HEK293 (cell line): ENCODE measurements around the gene PEX10.

ENCODE experiments used
- CTCF ChIA-PET: fragments of 350-600 bp; formaldehyde crosslinking; extraction: SDS; loops from one replicate; lab custom pipeline; 2021; ENCODE audit warnings: antibody characterized with exemption; lab: Yijun Ruan, JAX
- POLR2A ChIA-PET: fragments of 300-600 bp; formaldehyde crosslinking; extraction: SDS; loops from one replicate; lab custom pipeline; 2020; ENCODE audit warnings: antibody characterized with exemption, inconsistent platforms; lab: Yijun Ruan, JAX
- H3K27ac ChIP-seq: fragments of 200-500 bp; sonication (Bioruptor generic); 2 replicates; pipeline ENCODE4 v1.5.1; 2014; ENCODE audit warnings: low read depth, low read length, control low read depth, inconsistent platforms; ENCODE audit errors: extremely low read depth
- H3K36me3 ChIP-seq, 2 experiments: fragments of 200-500 bp in 1 of 2; sonication (Bioruptor generic) in 1 of 2; 1 replicate in 1 of 2; 2 replicates in 1 of 2; pipeline ENCODE4 v1.5.1; 2014 to 2017; ENCODE audit warnings: inconsistent platforms in 2 of 2, low read length in 2 of 2; ENCODE audit not compliant: control insufficient read depth in 2 of 2, insufficient read depth in 1 of 2
- H3K4me1 ChIP-seq: fragments of 200-500 bp; sonication (Bioruptor generic); 2 replicates; pipeline ENCODE4 v1.5.1; 2014; ENCODE audit warnings: mild to moderate bottlenecking, low read length, inconsistent platforms; ENCODE audit not compliant: control insufficient read depth, insufficient read depth
- H3K4me3 ChIP-seq: 2 replicates; pipeline ENCODE4 v1.5.1; 2011; ENCODE audit warnings: low read depth, mild to moderate bottlenecking, control low read depth, low read length, moderate library complexity
- H3K9me3 ChIP-seq: fragments of 200-500 bp; sonication (Bioruptor generic); 2 replicates; pipeline ENCODE4 v1.5.1; 2014; ENCODE audit warnings: low read depth, low read length, inconsistent platforms; ENCODE audit not compliant: control insufficient read depth, insufficient read depth
- ATF2 ChIP-seq: fragments of 450-650 bp; formaldehyde crosslinking; IDR thresholded peaks from 2 replicates; pipeline ENCODE4 v1.5.1; 2016; ENCODE audit warnings: missing biosample characterization, missing genetic modification characterization, low read depth
- BCL11B ChIP-seq: fragments of 450-650 bp; formaldehyde crosslinking; IDR thresholded peaks from 2 replicates; pipeline ENCODE4 v1.5.1; 2016; ENCODE audit warnings: low read depth, missing biosample characterization, missing genetic modification characterization
- KLF8 ChIP-seq: fragments of 450-650 bp; formaldehyde crosslinking; IDR thresholded peaks from 2 replicates; pipeline ENCODE4 v1.5.1; 2016; ENCODE audit warnings: missing biosample characterization, missing genetic modification characterization
- KLF9 ChIP-seq: fragments of 450-650 bp; formaldehyde crosslinking; IDR thresholded peaks from 2 replicates; pipeline ENCODE4 v1.5.1; 2016; ENCODE audit warnings: missing biosample characterization, missing genetic modification characterization, low read depth
- RBAK ChIP-seq: fragments of 450-650 bp; formaldehyde crosslinking; IDR thresholded peaks from 2 replicates; pipeline ENCODE4 v1.5.1; 2016; ENCODE audit warnings: missing biosample characterization, missing genetic modification characterization
- SCRT2 ChIP-seq: fragments of 450-650 bp; formaldehyde crosslinking; IDR thresholded peaks from 2 replicates; pipeline ENCODE4 v1.5.1; 2016; ENCODE audit warnings: missing biosample characterization, missing genetic modification characterization
- TCF7L2 ChIP-seq: IDR thresholded peaks from 2 replicates; pipeline ENCODE4 v1.6.1; 2011; ENCODE audit warnings: low read depth, mild to moderate bottlenecking, inconsistent platforms, low read length, moderate library complexity, borderline replicate concordance
- YY2 ChIP-seq: fragments of 450-650 bp; formaldehyde crosslinking; IDR thresholded peaks from 2 replicates; pipeline ENCODE4 v1.5.1; 2016; ENCODE audit warnings: missing biosample characterization, missing genetic modification characterization
- ZBTB20 ChIP-seq: fragments of 450-650 bp; formaldehyde crosslinking; IDR thresholded peaks from 2 replicates; pipeline ENCODE4 v1.5.1; 2016; ENCODE audit warnings: missing biosample characterization, missing genetic modification characterization
- ZNF146 ChIP-seq: fragments of 450-650 bp; formaldehyde crosslinking; IDR thresholded peaks from 2 replicates; pipeline ENCODE4 v1.5.1; 2016; ENCODE audit warnings: missing biosample characterization, missing genetic modification characterization
- ZNF174 ChIP-seq: fragments of 450-650 bp; formaldehyde crosslinking; IDR thresholded peaks from 2 replicates; pipeline ENCODE4 v1.5.0; 2017; ENCODE audit warnings: missing biosample characterization, mild to moderate bottlenecking, missing genetic modification characterization
- ZNF23 ChIP-seq: fragments of 450-650 bp; formaldehyde crosslinking; IDR thresholded peaks from 2 replicates; pipeline ENCODE4 v1.5.1; 2016; ENCODE audit warnings: missing biosample characterization, missing genetic modification characterization, borderline replicate concordance
- ZNF311 ChIP-seq: fragments of 450-650 bp; formaldehyde crosslinking; IDR thresholded peaks from 2 replicates; pipeline ENCODE4 v1.5.1; 2017; ENCODE audit warnings: missing biosample characterization, missing genetic modification characterization, borderline replicate concordance
- ZNF398 ChIP-seq: fragments of 450-650 bp; formaldehyde crosslinking; IDR thresholded peaks from 2 replicates; pipeline ENCODE4 v1.5.1; 2017; ENCODE audit warnings: missing biosample characterization, missing genetic modification characterization
- ZNF600 ChIP-seq: fragments of 450-650 bp; formaldehyde crosslinking; IDR thresholded peaks from 2 replicates; pipeline ENCODE4 v1.5.1; 2016; ENCODE audit warnings: missing biosample characterization, missing genetic modification characterization
- TF ChIP-seq, protein P1 (sequence below): fragments of 450-650 bp; formaldehyde crosslinking; IDR thresholded peaks from 2 replicates; pipeline ENCODE4 v1.5.1; 2016; ENCODE audit warnings: missing biosample characterization, missing genetic modification characterization
- TF ChIP-seq, protein P2 (sequence below): fragments of 450-650 bp; formaldehyde crosslinking; IDR thresholded peaks from 2 replicates; pipeline ENCODE4 v1.5.1; 2016; ENCODE audit warnings: missing biosample characterization, missing genetic modification characterization
- TF ChIP-seq, protein P3 (sequence below): fragments of 450-650 bp; formaldehyde crosslinking; IDR thresholded peaks from 2 replicates; pipeline ENCODE4 v1.5.1; 2016; ENCODE audit warnings: missing biosample characterization, missing genetic modification characterization
- TF ChIP-seq, protein P4 (sequence below): fragments of 450-650 bp; formaldehyde crosslinking; IDR thresholded peaks from 2 replicates; pipeline ENCODE4 v1.5.1; 2016; ENCODE audit warnings: missing biosample characterization, missing genetic modification characterization, borderline replicate concordance
- TF ChIP-seq, protein P5 (sequence below): fragments of 450-650 bp; formaldehyde crosslinking; IDR thresholded peaks from 2 replicates; pipeline ENCODE4 v1.5.1; 2016; ENCODE audit warnings: missing biosample characterization, missing genetic modification characterization

Gene PEX10

DNA sequence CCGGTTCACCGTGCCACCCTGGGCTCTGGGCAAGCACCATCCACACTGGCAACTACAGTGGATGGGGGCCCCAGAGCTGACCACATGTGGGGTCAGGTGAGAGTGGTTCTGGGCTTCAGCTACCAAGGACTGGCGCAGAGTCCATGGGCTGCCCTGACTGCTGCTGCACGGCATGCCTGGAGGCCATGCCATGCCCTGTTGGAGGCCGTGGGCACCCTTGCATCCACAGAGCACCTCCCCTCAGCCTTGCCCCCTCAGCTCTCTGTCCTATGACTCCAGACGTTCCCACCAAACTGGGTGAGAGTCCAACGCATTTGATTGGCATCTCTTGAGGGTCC, 36.5 kb downstream of the PEX10 start:
- Histone ChIP-seq H3K36me3 (peaks cover 0 to 6% of the 10 kb centered on the region in 2 experiments; a peak in 2 of 3 replicates), H3K4me1 (no peaks in the 10 kb centered on the region), H3K4me3 (no peak overlapping the region), H3K9me3 (no peaks in the 10 kb centered on the region), H3K27ac (no peak overlapping the region)
- ChIA-PET POLR2A (interaction anchor here (0.5 to 1.4 kb wide), 2 partner anchors 15 to 141 kb away, joined by 4 to 6 read pairs; partner anchors contain the start of genes MORN1 and RER1), CTCF (interaction anchor here (3.6 kb wide), 1 partner anchor 181 kb away, joined by 23 read pairs; the partner anchor contains the start of gene FAAP20)
- TF ChIP-seq, protein P1, sequence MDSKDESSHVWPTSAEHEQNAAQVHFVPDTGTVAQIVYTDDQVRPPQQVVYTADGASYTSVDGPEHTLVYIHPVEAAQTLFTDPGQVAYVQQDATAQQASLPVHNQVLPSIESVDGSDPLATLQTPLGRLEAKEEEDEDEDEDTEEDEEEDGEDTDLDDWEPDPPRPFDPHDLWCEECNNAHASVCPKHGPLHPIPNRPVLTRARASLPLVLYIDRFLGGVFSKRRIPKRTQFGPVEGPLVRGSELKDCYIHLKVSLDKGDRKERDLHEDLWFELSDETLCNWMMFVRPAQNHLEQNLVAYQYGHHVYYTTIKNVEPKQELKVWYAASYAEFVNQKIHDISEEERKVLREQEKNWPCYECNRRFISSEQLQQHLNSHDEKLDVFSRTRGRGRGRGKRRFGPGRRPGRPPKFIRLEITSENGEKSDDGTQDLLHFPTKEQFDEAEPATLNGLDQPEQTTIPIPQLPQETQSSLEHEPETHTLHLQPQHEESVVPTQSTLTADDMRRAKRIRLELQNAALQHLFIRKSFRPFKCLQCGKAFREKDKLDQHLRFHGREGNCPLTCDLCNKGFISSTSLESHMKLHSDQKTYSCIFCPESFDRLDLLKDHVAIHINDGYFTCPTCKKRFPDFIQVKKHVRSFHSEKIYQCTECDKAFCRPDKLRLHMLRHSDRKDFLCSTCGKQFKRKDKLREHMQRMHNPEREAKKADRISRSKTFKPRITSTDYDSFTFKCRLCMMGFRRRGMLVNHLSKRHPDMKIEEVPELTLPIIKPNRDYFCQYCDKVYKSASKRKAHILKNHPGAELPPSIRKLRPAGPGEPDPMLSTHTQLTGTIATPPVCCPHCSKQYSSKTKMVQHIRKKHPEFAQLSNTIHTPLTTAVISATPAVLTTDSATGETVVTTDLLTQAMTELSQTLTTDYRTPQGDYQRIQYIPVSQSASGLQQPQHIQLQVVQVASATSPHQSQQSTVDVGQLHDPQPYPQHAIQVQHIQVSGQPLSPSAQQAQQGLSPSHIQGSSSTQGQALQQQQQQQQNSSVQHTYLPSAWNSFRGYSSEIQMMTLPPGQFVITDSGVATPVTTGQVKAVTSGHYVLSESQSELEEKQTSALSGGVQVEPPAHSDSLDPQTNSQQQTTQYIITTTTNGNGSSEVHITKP = no peak
- no peak for TF ChIP-seq TCF7L2
- TF ChIP-seq, protein P2, sequence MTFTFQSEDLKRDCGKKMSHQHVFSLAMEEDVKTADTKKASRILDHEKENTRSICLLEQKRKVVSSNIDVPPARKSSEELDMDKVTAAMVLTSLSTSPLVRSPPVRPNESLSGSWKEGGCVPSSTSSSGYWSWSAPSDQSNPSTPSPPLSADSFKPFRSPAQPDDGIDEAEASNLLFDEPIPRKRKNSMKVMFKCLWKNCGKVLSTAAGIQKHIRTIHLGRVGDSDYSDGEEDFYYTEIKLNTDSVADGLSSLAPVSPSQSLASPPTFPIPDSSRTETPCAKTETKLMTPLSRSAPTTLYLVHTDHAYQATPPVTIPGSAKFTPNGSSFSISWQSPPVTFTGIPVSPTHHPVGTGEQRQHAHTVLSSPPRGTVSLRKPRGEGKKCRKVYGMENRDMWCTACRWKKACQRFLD (tag by site-specific recombination) = no peak
- no peak for TF ChIP-seq RBAK (tag by site-specific recombination)
- no peak for TF ChIP-seq YY2 (tag by site-specific recombination)
- TF ChIP-seq ZNF174 (tag by site-specific recombination) = no peak
- TF ChIP-seq, protein P3, sequence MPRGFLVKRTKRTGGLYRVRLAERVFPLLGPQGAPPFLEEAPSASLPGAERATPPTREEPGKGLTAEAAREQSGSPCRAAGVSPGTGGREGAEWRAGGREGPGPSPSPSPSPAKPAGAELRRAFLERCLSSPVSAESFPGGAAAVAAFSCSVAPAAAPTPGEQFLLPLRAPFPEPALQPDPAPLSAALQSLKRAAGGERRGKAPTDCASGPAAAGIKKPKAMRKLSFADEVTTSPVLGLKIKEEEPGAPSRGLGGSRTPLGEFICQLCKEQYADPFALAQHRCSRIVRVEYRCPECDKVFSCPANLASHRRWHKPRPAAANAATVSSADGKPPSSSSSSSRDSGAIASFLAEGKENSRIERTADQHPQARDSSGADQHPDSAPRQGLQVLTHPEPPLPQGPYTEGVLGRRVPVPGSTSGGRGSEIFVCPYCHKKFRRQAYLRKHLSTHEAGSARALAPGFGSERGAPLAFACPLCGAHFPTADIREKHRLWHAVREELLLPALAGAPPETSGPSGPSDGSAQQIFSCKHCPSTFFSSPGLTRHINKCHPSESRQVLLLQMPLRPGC (tag by site-specific recombination) = no peak
- TF ChIP-seq ZNF23 (tag by site-specific recombination) = no peak
- no peak for TF ChIP-seq KLF8 (tag by site-specific recombination)
- no peak for TF ChIP-seq ZNF311
- TF ChIP-seq ZNF398 (tag by site-specific recombination) = no peak
- TF ChIP-seq ZNF600 (tag by site-specific recombination) = no peak
- TF ChIP-seq BCL11B = no peak
- no peak for TF ChIP-seq KLF9 (tag by site-specific recombination)
- no peak for TF ChIP-seq ZNF146 (tag by site-specific recombination)

GRCh38 chr1:2375246-2375922, 37.0 kb downstream of the PEX10 start:
- CTCF ChIA-PET = interaction anchor here (3.6 kb wide), 1 partner anchor 180 kb away, joined by 23 read pairs; the partner anchor contains the start of gene FAAP20
- TF ChIP-seq BCL11B (no peak), ZBTB20 (tag by site-specific recombination) (no peak), SCRT2 (tag by site-specific recombination) (no peak), ATF2 (tag by site-specific recombination) (no peak)
- TF ChIP-seq, protein P4, sequence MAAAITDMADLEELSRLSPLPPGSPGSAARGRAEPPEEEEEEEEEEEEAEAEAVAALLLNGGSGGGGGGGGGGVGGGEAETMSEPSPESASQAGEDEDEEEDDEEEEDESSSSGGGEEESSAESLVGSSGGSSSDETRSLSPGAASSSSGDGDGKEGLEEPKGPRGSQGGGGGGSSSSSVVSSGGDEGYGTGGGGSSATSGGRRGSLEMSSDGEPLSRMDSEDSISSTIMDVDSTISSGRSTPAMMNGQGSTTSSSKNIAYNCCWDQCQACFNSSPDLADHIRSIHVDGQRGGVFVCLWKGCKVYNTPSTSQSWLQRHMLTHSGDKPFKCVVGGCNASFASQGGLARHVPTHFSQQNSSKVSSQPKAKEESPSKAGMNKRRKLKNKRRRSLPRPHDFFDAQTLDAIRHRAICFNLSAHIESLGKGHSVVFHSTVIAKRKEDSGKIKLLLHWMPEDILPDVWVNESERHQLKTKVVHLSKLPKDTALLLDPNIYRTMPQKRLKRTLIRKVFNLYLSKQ = no peak
- TF ChIP-seq, protein P5, sequence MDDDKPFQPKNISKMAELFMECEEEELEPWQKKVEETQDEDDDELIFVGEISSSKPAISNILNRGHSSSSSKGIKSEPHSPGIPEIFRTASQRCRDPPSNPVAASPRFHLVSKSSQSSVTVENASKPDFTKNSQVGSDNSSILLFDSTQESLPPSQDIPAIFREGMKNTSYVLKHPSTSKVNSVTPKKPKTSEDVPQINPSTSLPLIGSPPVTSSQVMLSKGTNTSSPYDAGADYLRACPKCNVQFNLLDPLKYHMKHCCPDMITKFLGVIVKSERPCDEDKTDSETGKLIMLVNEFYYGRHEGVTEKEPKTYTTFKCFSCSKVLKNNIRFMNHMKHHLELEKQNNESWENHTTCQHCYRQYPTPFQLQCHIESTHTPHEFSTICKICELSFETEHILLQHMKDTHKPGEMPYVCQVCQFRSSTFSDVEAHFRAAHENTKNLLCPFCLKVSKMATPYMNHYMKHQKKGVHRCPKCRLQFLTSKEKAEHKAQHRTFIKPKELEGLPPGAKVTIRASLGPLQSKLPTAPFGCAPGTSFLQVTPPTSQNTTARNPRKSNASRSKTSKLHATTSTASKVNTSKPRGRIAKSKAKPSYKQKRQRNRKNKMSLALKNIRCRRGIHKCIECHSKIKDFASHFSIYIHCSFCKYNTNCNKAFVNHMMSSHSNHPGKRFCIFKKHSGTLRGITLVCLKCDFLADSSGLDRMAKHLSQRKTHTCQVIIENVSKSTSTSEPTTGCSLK (tag by site-specific recombination) = no peak

More at GRCh38 chr1:2375246-2375922, 37.0 kb downstream of the PEX10 start:
- Histone ChIP-seq H3K27ac (no peak overlapping the region), H3K4me3 (no peak overlapping the region), H3K9me3 (no peaks in the 10 kb centered on the region), H3K4me1 (no peaks in the 10 kb centered on the region), H3K36me3 (peaks cover 0 to 5% of the 10 kb centered on the region in 2 experiments; a peak in 2 of 3 replicates)
- POLR2A ChIA-PET = interaction anchor here (0.5 to 1.4 kb wide), 2 partner anchors 16 to 140 kb away, joined by 4 to 6 read pairs; partner anchors contain the start of genes MORN1 and RER1
